NCI-H146 treated with DMSO at 0.1 percent for 48 hours (cell line): Measurements from ENCODE around the gene ASGR2.
A peak's percentile ranks its signal among the peaks of the same experiment; 100 is the strongest.
"Not testable (repeated sequence)": the region's sequence is repeated elsewhere in the genome, so short reads cannot be mapped to it uniquely, and the experiment has no call there.

Source experiments
- DNase-seq: peaks from one replicate; lab custom pipeline; 2025; ENCODE audit not compliant: unreplicated experiment; lab: John Stamatoyannopoulos, UW

The ASGR2 gene

GRCh38 chr17:7114241-7114874 is at the start of gene ASGR2:
Gene ASGR2 (minus strand): TSS chr17:7114822. CDS start chr17:7114240, 582 bp downstream.
- no peak for DNase-seq

DNA sequence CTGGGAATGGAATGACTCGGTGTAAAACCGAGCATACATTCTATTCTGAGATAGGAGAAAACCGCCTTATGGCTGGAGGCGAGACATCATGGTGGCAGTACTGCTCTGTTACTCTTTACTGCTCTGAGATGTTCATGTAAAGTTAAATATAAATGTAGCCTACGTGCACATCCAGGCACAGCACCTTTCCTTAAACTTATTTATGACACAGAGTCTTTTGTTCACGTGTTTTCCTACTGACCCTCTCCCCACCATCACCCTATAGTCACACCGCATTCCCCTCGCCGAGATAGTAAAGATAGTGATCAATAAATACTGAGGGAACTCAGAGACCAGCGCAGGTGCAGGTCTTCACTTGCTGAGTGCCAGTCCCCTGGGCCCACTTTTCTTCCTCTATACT is 44.9 kb upstream of the ASGR2 start:
- not testable (repeated sequence) for DNase-seq

DNA sequence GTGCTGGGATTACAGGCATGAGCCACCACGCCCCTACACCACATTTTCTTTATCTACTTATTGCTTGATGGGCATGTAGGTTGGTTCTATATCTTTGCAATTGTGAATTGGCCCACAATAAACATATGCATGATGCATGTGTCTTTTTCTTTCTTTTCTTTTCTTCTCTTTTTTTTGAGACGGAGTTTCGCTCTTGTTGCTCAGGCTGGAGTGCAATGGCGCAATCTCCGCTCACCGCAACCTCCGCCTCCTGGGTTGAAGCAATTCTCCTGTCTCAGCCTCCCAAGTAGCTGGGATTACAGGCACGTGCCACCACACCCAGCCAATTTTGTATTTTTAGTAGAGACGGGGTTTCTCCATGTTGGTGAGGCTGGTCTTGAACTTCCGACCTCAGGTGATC is 43.8 kb upstream of the ASGR2 start:
- not testable (repeated sequence) for DNase-seq

- DNase-seq, result no peak
Measured at GRCh38 chr17:7156342-7156940, 41.8 kb upstream of the ASGR2 start.

DNA sequence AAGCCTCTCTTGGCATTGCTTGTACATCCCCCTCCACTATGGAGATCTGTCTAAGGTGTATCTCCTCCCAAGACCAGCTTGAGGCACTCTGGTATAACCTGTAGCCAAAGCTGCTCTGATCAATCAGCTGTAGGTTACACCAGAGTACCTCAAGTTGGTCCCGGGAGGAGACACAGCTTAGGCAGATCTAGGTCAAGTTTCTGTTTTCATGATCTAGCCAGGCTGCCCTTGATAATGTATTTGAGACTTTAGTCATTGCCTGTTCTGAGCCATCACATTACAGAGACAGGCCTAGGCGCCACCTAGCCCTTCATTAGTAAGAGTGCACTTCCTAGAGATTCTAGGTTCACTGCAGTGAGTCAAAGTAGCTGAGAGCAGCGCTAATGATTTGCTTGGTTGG is 33.1 kb upstream of the ASGR2 start:
- no peak for DNase-seq

- DNase-seq, result no peak
Measured at GRCh38 chr17:7146115-7146514, 31.5 kb upstream of the ASGR2 start.

DNA sequence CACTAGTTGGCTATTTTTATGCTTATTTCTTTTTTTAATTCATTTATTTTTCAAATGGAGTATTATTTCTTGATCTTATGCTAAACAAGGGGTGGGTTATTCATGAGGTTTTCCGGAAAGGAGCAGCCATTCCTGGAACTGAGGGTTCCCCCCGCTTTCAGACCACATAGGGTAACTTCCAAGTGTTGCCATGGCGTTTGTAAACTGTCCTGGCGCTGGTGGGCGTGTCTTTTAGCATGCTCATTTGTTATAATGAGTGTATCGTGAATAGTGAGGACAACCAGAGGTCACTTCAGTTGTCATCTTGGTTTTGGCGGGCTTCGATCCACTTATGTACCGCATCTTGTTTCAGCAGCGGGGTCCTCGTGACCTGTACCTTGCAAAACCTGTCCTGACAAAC is 29.6 kb upstream of the ASGR2 start:
- no peak for DNase-seq

DNA sequence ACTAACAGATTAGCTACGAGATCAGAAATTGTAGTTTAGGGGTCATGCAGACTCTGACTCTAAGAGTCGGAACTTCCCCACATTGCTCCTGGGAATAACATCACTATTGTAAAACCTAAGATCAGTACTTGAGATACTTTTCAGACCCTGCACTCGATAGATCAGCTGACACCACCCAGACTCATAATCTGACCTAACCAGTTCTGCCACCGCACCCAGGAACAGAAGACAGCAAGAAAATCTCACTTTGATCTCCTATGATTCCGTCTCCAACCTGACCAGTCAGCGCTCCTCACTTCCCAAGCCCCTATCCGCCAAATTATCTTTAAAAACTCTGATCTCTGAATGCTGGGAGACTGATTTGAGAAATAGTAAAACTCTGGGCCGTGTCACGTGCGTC is 27.2 kb upstream of the ASGR2 start:
- DNase-seq, result no peak

- DNase-seq, result no peak
Measured at GRCh38 chr17:7139400-7139799, 24.8 kb upstream of the ASGR2 start.

GRCh38 chr17:7138800-7139381 is 24.3 kb upstream of the ASGR2 start:
- DNase-seq, result no peak

GRCh38 chr17:7137171-7137943 is 22.7 kb upstream of the ASGR2 start:
- no peak for DNase-seq

GRCh38 chr17:7136266-7136877 is 21.8 kb upstream of the ASGR2 start:
- DNase-seq, result peak; percentile 17

DNA sequence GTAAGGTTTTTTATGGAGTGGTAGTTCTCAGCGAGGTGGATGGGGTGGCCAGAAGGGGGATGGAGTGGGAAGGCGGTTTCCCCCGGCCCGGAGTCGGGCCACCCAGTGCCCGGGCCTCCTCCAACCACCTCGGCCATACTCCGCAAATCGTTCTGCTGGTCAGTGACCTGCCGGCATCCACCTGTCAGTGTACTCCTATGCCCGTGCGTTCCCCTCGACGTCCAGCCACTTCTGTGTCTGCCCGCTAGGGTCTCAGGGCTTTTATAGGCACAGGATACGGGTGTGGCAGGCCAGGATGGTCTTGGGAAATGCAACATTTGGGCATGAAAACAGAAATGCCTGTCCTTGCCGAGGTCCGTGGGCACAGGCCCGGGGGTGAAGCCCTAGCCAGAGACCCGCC is 19.3 kb upstream of the ASGR2 start:
- no peak for DNase-seq

DNA sequence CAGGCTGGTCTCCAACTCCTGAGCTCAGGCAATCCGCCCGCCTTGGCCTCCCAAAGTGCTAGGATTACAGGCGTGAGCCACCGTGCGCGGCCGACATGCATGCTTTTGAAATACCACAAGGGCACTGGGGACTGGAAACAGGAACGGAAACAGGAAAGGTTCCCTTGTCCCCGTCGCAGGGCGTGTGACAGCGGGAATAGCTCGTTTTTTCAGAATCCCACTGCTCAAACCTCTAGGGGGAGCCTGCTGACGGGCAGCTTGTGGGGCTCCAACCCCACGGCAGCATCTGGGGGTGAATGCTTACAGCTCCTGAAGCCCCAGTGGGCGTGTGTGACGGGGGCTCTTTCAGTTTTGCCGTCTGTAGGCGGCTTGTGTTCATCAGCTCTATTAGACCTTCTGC is 18.8 kb upstream of the ASGR2 start:
- DNase-seq, result no peak

- DNase-seq, result no peak
Measured at GRCh38 chr17:7132511-7133094, 18.0 kb upstream of the ASGR2 start.

GRCh38 chr17:7131423-7131791 is 16.8 kb upstream of the ASGR2 start:
- no peak for DNase-seq

- no peak for DNase-seq
Measured at GRCh38 chr17:7130621-7131422, 16.2 kb upstream of the ASGR2 start.

DNA sequence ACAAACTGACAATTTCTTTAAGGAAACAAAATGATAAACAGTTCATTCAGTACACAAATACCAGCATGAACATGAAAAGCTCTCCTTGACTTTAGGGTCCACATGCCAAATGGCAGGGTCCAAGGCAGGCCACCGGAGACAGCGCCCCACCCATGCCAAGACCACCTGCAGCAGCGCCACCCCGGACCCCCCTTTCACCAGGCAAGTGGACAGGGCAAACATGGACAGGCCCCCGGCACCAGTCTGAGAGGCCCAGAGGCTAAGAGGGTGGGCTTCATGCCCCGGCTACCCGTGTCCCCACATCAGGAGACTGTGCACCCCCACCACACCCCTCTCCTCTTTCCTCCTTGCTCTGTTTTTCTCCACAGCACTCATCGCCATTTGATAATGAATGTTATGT is 14.7 kb upstream of the ASGR2 start:
- no peak for DNase-seq

DNA sequence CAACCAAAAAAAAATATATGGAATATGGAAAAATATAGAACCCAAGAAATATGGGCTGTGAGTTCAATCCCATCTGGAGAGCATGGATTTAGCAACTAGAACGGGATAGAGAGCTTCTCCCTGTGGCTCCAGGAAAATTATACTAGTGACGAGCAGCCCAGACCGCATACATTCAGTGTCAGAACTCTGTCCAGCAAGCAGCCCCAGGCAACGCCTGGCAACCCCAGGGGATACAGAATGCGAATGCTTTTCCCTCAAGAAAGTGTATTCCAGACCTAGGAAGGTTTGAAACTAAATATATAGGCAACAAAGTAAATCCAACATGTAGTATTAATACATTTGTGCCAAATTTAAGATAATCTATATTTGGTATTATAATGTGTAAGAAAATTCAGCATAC is 13.5 kb upstream of the ASGR2 start:
- DNase-seq, result no peak

DNA sequence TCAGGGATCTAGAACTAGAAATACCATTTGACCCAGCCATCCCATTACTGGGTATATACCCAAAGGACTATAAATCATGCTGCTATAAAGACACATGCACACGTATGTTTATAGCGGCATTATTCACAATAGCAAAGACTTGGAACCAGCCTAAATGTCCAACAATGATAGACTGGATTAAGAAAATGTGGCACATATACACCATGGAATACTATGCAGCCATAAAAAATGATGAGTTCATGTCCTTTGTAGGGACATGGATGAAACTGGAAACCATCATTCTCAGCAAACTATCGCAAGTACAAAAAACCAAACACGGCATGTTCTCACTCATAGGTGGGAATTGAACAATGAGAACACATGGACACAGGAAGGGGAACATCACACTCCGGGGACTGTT is 12.9 kb upstream of the ASGR2 start:
- not testable (repeated sequence) for DNase-seq
